K562 (cell line): ENCODE measurements around the gene MED20. TPM values are rescaled to one million over a fixed set of nuclear protein-coding genes. Genes with fewer than 3 reads are reported as not detected.
A peak's percentile ranks its signal among the peaks of the same experiment; 100 is the strongest.

ENCODE experiments used
- CHCHD3 ChIP-seq: fragments of 250-450 bp; sonication (Bioruptor Pico); IDR thresholded peaks from 2 replicates; pipeline ENCODE4 v2.1.2; 2022; ENCODE audit warnings: mild to moderate bottlenecking
- DDX20 ChIP-seq: fragments of 450-650 bp; IDR thresholded peaks from 2 replicates; pipeline ENCODE4 v1.6.1; 2016; ENCODE audit warnings: missing genetic modification characterization, low read depth, mild to moderate bottlenecking, missing compliant biosample characterization, moderate library complexity
- E2F3 ChIP-seq: fragments of 250-450 bp; sonication (Bioruptor Pico); IDR thresholded peaks from 2 replicates; pipeline ENCODE4 v1.4.0; 2020; ENCODE audit warnings: mild to moderate bottlenecking
- EGR1 ChIP-seq: fragments of 450-650 bp; conservative IDR thresholded peaks from 2 replicates; pipeline ENCODE4 v1.6.1; 2017; ENCODE audit warnings: mild to moderate bottlenecking
- MEF2D ChIP-seq: conservative IDR thresholded peaks from 2 replicates; pipeline ENCODE4 v1.6.1; 2016; ENCODE audit warnings: low read depth, missing genetic modification characterization, missing compliant biosample characterization
- MYC ChIP-seq, 2 experiments: fragments of 250-450 bp in 1 of 2; sonication (Bioruptor Pico) in 1 of 2; IDR thresholded peaks; 2 replicates each; pipeline versions ENCODE4 v1.5.1 to v1.6.1; 2012 to 2021; ENCODE audit warnings: low read depth in 2 of 2, borderline replicate concordance in 1 of 2, improper control_type of control experiment in 1 of 2, low read length in 1 of 2, mild to moderate bottlenecking in 1 of 2, moderate library complexity in 1 of 2
- POLR2AphosphoS5 ChIP-seq: IDR thresholded peaks from 2 replicates; pipeline ENCODE4 v1.6.1; 2011; ENCODE audit warnings: mild to moderate bottlenecking, low read depth, low read length, moderate library complexity; ENCODE audit not compliant: control insufficient read depth, insufficient read depth
- RAD21 ChIP-seq, 2 experiments: fragments of 250-450 bp in 1 of 2; fragments of 450-650 bp in 1 of 2; sonication (Bioruptor Pico) in 1 of 2; formaldehyde crosslinking in 1 of 2; IDR thresholded peaks in 1 of 2; conservative IDR thresholded peaks in 1 of 2; 2 replicates each; pipeline versions ENCODE4 v1.4.0 to v1.8.0; 2020 to 2022; ENCODE audit warnings: mild to moderate bottlenecking in 2 of 2, moderate library complexity in 1 of 2
- RBM14 ChIP-seq: fragments of 200-400 bp; formaldehyde crosslinking; IDR thresholded peaks from 2 replicates; pipeline ENCODE4 v1.6.1; 2018; ENCODE audit warnings: low read depth, mild to moderate bottlenecking, low read length, moderate library complexity, borderline replicate concordance; ENCODE audit not compliant: insufficient read depth
- SRSF3 ChIP-seq: fragments of 200-400 bp; formaldehyde crosslinking; IDR thresholded peaks from 2 replicates; pipeline ENCODE4 v1.6.1; 2016; ENCODE audit warnings: mild to moderate bottlenecking, low read length, moderate library complexity; ENCODE audit not compliant: insufficient read depth
- STAG1 ChIP-seq: sonication (generic); formaldehyde crosslinking; IDR thresholded peaks from 2 replicates; pipeline ENCODE4 v1.5.0; 2020; ENCODE audit warnings: missing genetic modification reagents, borderline replicate concordance
- TEAD4 ChIP-seq, 2 experiments: sonication (generic) in 1 of 2; formaldehyde crosslinking in 1 of 2; IDR thresholded peaks; 2 replicates each; pipeline versions ENCODE4 v1.6.1 to v1.8.0; 2012 to 2022; ENCODE audit warnings: borderline replicate concordance in 1 of 2, inconsistent platforms in 1 of 2, low read length in 1 of 2, mild to moderate bottlenecking in 1 of 2, missing genetic modification reagents in 1 of 2
- ZEB2 ChIP-seq: fragments of 450-650 bp; IDR thresholded peaks from 2 replicates; pipeline ENCODE4 v1.6.1; 2016
- ZNF124 ChIP-seq: sonication (generic); formaldehyde crosslinking; IDR thresholded peaks from 2 replicates; pipeline ENCODE4 v1.8.1; 2022; ENCODE audit warnings: missing genetic modification reagents
- ZNF165 ChIP-seq: fragments of 250-450 bp; sonication (Bioruptor Pico); IDR thresholded peaks from 2 replicates; pipeline ENCODE4 v1.4.0; 2020; ENCODE audit warnings: borderline replicate concordance
- ZNF23 ChIP-seq: fragments of 250-450 bp; sonication (Bioruptor Pico); IDR thresholded peaks from 2 replicates; pipeline ENCODE4 v1.4.0; 2020; ENCODE audit warnings: mild to moderate bottlenecking
- ZNF408 ChIP-seq: fragments of 250-450 bp; sonication (Bioruptor Pico); IDR thresholded peaks from 2 replicates; pipeline ENCODE4 v1.4.0; 2020; ENCODE audit warnings: low read depth, mild to moderate bottlenecking, moderate library complexity
- ZNF644 ChIP-seq: fragments of 200-800 bp; sonication (Bioruptor generic); IDR thresholded peaks from 2 replicates; pipeline ENCODE4 v1.6.1; 2016; ENCODE audit warnings: low read depth, missing genetic modification characterization, missing compliant biosample characterization
- polyA plus RNA-seq, 8 experiments: library from polyadenylated mRNA; depleted of rRNA in 4 of 8; stranded (reverse) in 5 of 8; unstranded in 3 of 8; fragments of >200 nt; fragmentation: Nextera tagmentation in 2 of 8; fragmentation: Illumina TruSeq in 1 of 8; extraction: Ambion mirVana in 2 of 8; extraction: Trizol in 1 of 8; gene quantifications; 2 replicates each; pipeline versions ENCODE4 v1.2.1 to v1.2.3, GENCODE V29; 2011 to 2014; ENCODE audit warnings: inconsistent platforms in 1 of 8, missing spikeins in 1 of 8
- total RNA-seq, 7 experiments: library from RNA; depleted of rRNA in 6 of 7; stranded (reverse); fragments of >200 nt in 6 of 7; fragmentation: Illumina TruSeq in 2 of 7; extraction: Trizol in 2 of 7; gene quantifications; 2 replicates each; pipeline versions ENCODE4 v1.2.1 to v1.2.3, GENCODE V29; 2011 to 2021; ENCODE audit warnings: low replicate concordance in 1 of 7
- TF ChIP-seq, protein P1 (sequence below): sonication (generic); IDR thresholded peaks from 2 replicates; pipeline ENCODE4 v1.6.1; 2016
- TF ChIP-seq, protein P2 (sequence below): sonication (generic); formaldehyde crosslinking; IDR thresholded peaks from 2 replicates; pipeline ENCODE4 v1.8.0; 2022; ENCODE audit warnings: missing genetic modification reagents, mild to moderate bottlenecking, moderate library complexity, borderline replicate concordance
- TF ChIP-seq, protein P3 (sequence below): fragments of 250-450 bp; sonication (Bioruptor Pico); IDR thresholded peaks from 2 replicates; pipeline ENCODE4 v1.5.0; 2020; ENCODE audit warnings: mild to moderate bottlenecking
- TF ChIP-seq, protein P4 (sequence below): sonication (generic); formaldehyde crosslinking; IDR thresholded peaks from 2 replicates; pipeline ENCODE4 v1.9.0; 2022; ENCODE audit warnings: mild to moderate bottlenecking, missing genetic modification reagents
- TF ChIP-seq, protein P5 (sequence below): fragments of 450-650 bp; formaldehyde crosslinking; IDR thresholded peaks from 2 replicates; pipeline ENCODE4 v1.4.0; 2020; ENCODE audit warnings: mild to moderate bottlenecking, moderate library complexity

Gene MED20
- total and polyA plus RNA-seq, 9 of the 15 experiments (the other 6 are each of a cell fraction or from before 2014, with no cell fraction given), result 27.3 to 80.9 (median 46.0) TPM

DNA sequence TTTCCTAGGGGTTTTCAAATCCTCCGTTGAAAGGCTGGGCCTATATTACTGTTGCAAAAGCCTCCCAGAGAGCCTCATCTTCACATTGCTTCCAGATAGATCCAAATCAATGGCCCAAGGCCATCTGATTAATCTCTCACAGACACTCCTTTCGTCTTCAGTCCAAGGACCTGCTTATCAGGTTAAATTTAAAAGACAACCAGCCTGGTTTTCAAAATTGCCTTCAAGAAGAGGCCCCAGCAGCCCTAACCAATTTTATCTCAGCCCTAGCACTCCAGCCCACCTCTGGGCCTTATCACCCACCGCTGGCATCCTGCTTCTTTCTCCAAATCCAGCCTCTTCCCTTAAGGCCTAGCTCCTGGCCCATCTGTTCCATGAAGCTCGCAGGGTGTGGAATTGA lies 36.2 kb upstream of the MED20 start (continued):
- TF ChIP-seq RAD21 (CRISPR knock-in tag; conservative IDR thresholded peaks at IDR 0.05 in 1 of 2, IDR thresholded peaks at IDR 0.05 in 1 of 2) (0 out of 4 replicates have a peak, but pooled peaks of 1 of the 2 experiments have one; percentile 10), MYC (IDR thresholded peaks at IDR 0.05; ENCODE audit: low read depth, low read length) (peak; percentile 40; the same call in 1 of the 2 replicates), MYC (CRISPR knock-in tag; IDR thresholded peaks at IDR 0.05; ENCODE audit: borderline replicate concordance, low read depth) (no peak), ZNF23 (CRISPR knock-in tag) (no peak), ZNF644 (tag) (no peak), ZNF124 (CRISPR knock-in tag) (no peak), E2F3 (CRISPR knock-in tag) (no peak), EGR1 (no peak), CHCHD3 (CRISPR knock-in tag) (no peak), MEF2D (tag) (0 out of 2 replicates have a peak, but pooled peaks have one; percentile 29), ZNF165 (CRISPR knock-in tag) (no peak), ZEB2 (peak; percentile 75; the same call in 1 of the 2 replicates), SRSF3 (no peak), RBM14 (no peak), ZNF408 (no peak), STAG1 (CRISPR knock-in tag) (no peak), POLR2AphosphoS5 (peak; percentile 79; the same call in 1 of the 2 replicates), DDX20 (tag) (no peak), TEAD4 (IDR thresholded peaks at IDR 0.05; ENCODE audit: low read length) (peak; percentile 87), TEAD4 (CRISPR knock-in tag; IDR thresholded peaks at IDR 0.05; ENCODE audit: borderline replicate concordance) (no peak)
- TF ChIP-seq, protein P1, sequence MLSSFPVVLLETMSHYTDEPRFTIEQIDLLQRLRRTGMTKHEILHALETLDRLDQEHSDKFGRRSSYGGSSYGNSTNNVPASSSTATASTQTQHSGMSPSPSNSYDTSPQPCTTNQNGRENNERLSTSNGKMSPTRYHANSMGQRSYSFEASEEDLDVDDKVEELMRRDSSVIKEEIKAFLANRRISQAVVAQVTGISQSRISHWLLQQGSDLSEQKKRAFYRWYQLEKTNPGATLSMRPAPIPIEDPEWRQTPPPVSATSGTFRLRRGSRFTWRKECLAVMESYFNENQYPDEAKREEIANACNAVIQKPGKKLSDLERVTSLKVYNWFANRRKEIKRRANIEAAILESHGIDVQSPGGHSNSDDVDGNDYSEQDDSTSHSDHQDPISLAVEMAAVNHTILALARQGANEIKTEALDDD, result peak; percentile 79
- TF ChIP-seq, protein P2, sequence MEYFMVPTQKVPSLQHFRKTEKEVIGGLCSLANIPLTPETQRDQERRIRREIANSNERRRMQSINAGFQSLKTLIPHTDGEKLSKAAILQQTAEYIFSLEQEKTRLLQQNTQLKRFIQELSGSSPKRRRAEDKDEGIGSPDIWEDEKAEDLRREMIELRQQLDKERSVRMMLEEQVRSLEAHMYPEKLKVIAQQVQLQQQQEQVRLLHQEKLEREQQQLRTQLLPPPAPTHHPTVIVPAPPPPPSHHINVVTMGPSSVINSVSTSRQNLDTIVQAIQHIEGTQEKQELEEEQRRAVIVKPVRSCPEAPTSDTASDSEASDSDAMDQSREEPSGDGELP (CRISPR knock-in tag), result no peak
- TF ChIP-seq, protein P3, sequence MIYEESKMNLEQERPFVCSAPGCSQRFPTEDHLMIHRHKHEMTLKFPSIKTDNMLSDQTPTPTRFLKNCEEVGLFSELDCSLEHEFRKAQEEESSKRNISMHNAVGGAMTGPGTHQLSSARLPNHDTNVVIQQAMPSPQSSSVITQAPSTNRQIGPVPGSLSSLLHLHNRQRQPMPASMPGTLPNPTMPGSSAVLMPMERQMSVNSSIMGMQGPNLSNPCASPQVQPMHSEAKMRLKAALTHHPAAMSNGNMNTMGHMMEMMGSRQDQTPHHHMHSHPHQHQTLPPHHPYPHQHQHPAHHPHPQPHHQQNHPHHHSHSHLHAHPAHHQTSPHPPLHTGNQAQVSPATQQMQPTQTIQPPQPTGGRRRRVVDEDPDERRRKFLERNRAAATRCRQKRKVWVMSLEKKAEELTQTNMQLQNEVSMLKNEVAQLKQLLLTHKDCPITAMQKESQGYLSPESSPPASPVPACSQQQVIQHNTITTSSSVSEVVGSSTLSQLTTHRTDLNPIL (CRISPR knock-in tag), result no peak
- TF ChIP-seq, protein P4, sequence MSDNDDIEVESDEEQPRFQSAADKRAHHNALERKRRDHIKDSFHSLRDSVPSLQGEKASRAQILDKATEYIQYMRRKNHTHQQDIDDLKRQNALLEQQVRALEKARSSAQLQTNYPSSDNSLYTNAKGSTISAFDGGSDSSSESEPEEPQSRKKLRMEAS (CRISPR knock-in tag), result no peak
- TF ChIP-seq, protein P5, sequence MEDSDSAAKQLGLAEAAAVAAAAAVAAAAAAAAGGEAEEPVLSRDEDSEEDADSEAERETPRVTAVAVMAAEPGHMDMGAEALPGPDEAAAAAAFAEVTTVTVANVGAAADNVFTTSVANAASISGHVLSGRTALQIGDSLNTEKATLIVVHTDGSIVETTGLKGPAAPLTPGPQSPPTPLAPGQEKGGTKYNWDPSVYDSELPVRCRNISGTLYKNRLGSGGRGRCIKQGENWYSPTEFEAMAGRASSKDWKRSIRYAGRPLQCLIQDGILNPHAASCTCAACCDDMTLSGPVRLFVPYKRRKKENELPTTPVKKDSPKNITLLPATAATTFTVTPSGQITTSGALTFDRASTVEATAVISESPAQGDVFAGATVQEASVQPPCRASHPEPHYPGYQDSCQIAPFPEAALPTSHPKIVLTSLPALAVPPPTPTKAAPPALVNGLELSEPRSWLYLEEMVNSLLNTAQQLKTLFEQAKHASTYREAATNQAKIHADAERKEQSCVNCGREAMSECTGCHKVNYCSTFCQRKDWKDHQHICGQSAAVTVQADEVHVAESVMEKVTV (CRISPR knock-in tag), result no peak
